RPMI8226 (cell line): Measurements from ENCODE around the gene MITF.

ENCODE experiments used
- DNase-seq: peaks from one replicate; pipeline ENCODE4 v3.0.0-alpha.2; 2015

MITF gene

GRCh38 chr3:69925506-69925905, 186.2 kb downstream of the MITF start:
- DNase-seq: no peak

- DNase-seq: no peak
Observed at GRCh38 chr3:69926385-69926784, 187.1 kb downstream of the MITF start.

- no peak for DNase-seq
Observed at GRCh38 chr3:69927571-69927970, 188.3 kb downstream of the MITF start.

- no peak for DNase-seq
Observed at GRCh38 chr3:69929019-69929418, 189.8 kb downstream of the MITF start.

GRCh38 chr3:69930564-69930963, 191.3 kb downstream of the MITF start:
- DNase-seq: no peak

- DNase-seq: peak; percentile 10
Observed at GRCh38 chr3:69932087-69932486, 192.8 kb downstream of the MITF start.

GRCh38 chr3:69932501-69932900, 193.2 kb downstream of the MITF start:
- no peak for DNase-seq

- no peak for DNase-seq
Observed at GRCh38 chr3:69934398-69934797, 195.1 kb downstream of the MITF start.

- DNase-seq: no peak
Observed at GRCh38 chr3:69936266-69936665, 197.0 kb downstream of the MITF start.

GRCh38 chr3:69938061-69938460, 198.8 kb downstream of the MITF start:
- DNase-seq: no peak

- DNase-seq: no peak
Observed at GRCh38 chr3:69938931-69939330, 199.7 kb downstream of the MITF start.

- no peak for DNase-seq
Observed at GRCh38 chr3:69941037-69941436, 201.8 kb downstream of the MITF start.

GRCh38 chr3:69941439-69942176, 202.3 kb downstream of the MITF start:
- DNase-seq: no peak

- DNase-seq: no peak
Observed at GRCh38 chr3:69944931-69945493, 205.7 kb downstream of the MITF start.

GRCh38 chr3:69948246-69948862, 209.1 kb downstream of the MITF start:
- peak; percentile 26 for DNase-seq

GRCh38 chr3:69951616-69952015, 212.4 kb downstream of the MITF start:
- no peak for DNase-seq

- DNase-seq: no peak
Observed at GRCh38 chr3:69959581-69959980, 220.3 kb downstream of the MITF start.

- no peak for DNase-seq
Observed at GRCh38 chr3:69961706-69962439, 222.6 kb downstream of the MITF start.

GRCh38 chr3:69963643-69964042, 224.4 kb downstream of the MITF start:
- no peak for DNase-seq

GRCh38 chr3:69967156-69967555, 227.9 kb downstream of the MITF start:
- no peak for DNase-seq

GRCh38 chr3:69970827-69971226, 231.6 kb downstream of the MITF start:
- no peak for DNase-seq

GRCh38 chr3:69972672-69973071, 233.4 kb downstream of the MITF start:
- no peak for DNase-seq

GRCh38 chr3:69976021-69976420, 236.8 kb downstream of the MITF start:
- DNase-seq: no peak
